Activated B cell treated with CpG ODN at 0.5 μM for 24 hours (primary cell): ENCODE results near the gene MLEC. TPM values are rescaled to one million over a fixed set of nuclear protein-coding genes. Genes with fewer than 3 reads are reported as not detected.

Experiments
- ATAC-seq: fragments of 200-7000 bp; cut with Tn5 transposase; one replicate; pipeline ENCODE4 v1.10.0; 2021; ENCODE audit warnings: low read depth, mild to moderate bottlenecking, moderate library complexity
- CTCF ChIA-PET: fragments of 350-600 bp; sonication (Branson Sonifier 250); formaldehyde crosslinking; loops from one replicate; lab custom pipeline; 2021; ENCODE audit warnings: antibody characterized with exemption; lab: Charles Lee
- POLR2A ChIA-PET: fragments of 350-600 bp; sonication (Branson Sonifier 250); formaldehyde crosslinking; loops from one replicate; lab custom pipeline; 2021; ENCODE audit warnings: antibody characterized with exemption; lab: Charles Lee
- DNase-seq: peaks from one replicate; pipeline ENCODE4 v3.0.0; 2022
- H3K27ac Mint-ChIP-seq: one replicate; pipeline ENCODE4 v1.8.0; 2020; ENCODE audit warnings: mixed read lengths
- H3K27me3 Mint-ChIP-seq: one replicate; pipeline ENCODE4 v1.8.0; 2021; ENCODE audit warnings: mixed read lengths
- H3K36me3 Mint-ChIP-seq: one replicate; pipeline ENCODE4 v1.8.0; 2021; ENCODE audit warnings: low read depth, mixed read lengths
- H3K4me1 Mint-ChIP-seq: one replicate; pipeline ENCODE4 v1.8.0; 2021; ENCODE audit warnings: mixed read lengths
- H3K4me3 Mint-ChIP-seq: one replicate; pipeline ENCODE4 v1.8.0; 2020; ENCODE audit warnings: mild to moderate bottlenecking, mixed read lengths
- H3K9me3 Mint-ChIP-seq: one replicate; pipeline ENCODE4 v1.8.0; 2020; ENCODE audit warnings: mixed read lengths
- intact Hi-C: fragments of 100-400 bp; cut with micrococcal nuclease; formaldehyde crosslinking; loops from one replicate; pipeline ENCODE4 v1.15.1; 2024
- total RNA-seq: library from RNA; stranded (reverse); gene quantifications from 2 replicates; pipeline ENCODE4 v1.2.3, GENCODE V29; 2022
- TF ChIP-seq, protein P1 (sequence below): fragments of 200-600 bp; IDR thresholded peaks from one replicate; pipeline ENCODE4 v1.8.0; 2022; ENCODE audit warnings: antibody characterized with exemption, mild to moderate bottlenecking

MLEC gene
- total RNA-seq, 1 donor from 2014 or later = 69.6 TPM

DNA sequence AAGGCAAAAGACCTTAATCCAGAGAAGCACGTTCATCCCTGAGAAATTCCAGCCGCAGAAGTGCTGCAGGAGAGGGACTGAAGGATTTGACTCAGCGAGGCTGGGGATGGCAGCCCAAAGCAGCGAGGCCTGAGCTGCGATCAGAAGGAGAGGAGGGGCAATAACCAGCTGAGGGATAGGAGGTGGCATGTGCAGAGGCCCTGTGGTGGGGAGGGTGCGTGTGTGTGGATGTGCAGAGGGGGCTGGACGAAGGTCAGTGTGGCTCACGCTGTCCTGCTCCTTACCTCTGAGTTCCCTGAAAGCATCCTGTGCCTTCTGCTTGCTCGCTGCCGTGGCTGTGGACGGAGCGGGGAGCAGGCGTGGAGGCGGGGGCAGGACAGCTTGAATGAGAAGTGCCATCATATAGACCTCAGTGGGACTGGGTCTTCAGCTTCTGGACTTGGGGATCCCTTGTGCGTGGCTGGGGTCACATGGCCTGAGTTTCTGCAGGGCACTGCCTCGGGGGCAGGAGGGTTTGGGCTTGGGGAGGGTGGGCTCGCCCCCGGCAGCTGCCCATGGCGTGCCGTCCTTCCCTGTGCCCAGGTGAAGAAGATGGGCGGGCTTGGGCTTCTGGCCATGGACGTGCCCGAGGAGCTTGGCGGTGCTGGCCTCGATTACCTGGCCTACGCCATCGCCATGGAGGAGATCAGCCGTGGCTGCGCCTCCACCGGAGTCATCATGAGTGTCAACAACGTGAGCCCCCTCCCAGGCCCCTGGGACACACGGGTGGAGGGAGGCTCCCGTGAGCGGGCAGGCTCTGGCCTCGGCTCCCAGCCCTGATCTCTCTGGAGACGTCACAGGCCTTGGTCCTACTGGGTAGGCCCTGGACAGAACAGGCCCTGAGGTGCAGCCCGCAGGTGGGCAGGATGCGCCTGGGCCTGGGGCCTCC lies 49.7 kb downstream of the MLEC start:
- POLR2A ChIA-PET = interaction anchor here (0.5 kb wide), 1 partner anchor 14 kb away, joined by 4 read pairs; no protein-coding TSS in a partner anchor
- no peaks in the 10 kb centered on the region for H3K9me3 Mint-ChIP-seq
- no peak for ATAC-seq
- intact Hi-C loops = no loop called here
- TF ChIP-seq, protein P1, sequence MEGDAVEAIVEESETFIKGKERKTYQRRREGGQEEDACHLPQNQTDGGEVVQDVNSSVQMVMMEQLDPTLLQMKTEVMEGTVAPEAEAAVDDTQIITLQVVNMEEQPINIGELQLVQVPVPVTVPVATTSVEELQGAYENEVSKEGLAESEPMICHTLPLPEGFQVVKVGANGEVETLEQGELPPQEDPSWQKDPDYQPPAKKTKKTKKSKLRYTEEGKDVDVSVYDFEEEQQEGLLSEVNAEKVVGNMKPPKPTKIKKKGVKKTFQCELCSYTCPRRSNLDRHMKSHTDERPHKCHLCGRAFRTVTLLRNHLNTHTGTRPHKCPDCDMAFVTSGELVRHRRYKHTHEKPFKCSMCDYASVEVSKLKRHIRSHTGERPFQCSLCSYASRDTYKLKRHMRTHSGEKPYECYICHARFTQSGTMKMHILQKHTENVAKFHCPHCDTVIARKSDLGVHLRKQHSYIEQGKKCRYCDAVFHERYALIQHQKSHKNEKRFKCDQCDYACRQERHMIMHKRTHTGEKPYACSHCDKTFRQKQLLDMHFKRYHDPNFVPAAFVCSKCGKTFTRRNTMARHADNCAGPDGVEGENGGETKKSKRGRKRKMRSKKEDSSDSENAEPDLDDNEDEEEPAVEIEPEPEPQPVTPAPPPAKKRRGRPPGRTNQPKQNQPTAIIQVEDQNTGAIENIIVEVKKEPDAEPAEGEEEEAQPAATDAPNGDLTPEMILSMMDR = no peak
- no peaks in the 10 kb centered on the region for H3K27me3 Mint-ChIP-seq
- H3K4me3 Mint-ChIP-seq = no peak overlapping the region
- no peaks in the 10 kb centered on the region for H3K36me3 Mint-ChIP-seq
- no peak for DNase-seq
- CTCF ChIA-PET = no interaction called here
- H3K4me1 Mint-ChIP-seq = no peaks in the 10 kb centered on the region
- no peak overlapping the region for H3K27ac Mint-ChIP-seq

DNA sequence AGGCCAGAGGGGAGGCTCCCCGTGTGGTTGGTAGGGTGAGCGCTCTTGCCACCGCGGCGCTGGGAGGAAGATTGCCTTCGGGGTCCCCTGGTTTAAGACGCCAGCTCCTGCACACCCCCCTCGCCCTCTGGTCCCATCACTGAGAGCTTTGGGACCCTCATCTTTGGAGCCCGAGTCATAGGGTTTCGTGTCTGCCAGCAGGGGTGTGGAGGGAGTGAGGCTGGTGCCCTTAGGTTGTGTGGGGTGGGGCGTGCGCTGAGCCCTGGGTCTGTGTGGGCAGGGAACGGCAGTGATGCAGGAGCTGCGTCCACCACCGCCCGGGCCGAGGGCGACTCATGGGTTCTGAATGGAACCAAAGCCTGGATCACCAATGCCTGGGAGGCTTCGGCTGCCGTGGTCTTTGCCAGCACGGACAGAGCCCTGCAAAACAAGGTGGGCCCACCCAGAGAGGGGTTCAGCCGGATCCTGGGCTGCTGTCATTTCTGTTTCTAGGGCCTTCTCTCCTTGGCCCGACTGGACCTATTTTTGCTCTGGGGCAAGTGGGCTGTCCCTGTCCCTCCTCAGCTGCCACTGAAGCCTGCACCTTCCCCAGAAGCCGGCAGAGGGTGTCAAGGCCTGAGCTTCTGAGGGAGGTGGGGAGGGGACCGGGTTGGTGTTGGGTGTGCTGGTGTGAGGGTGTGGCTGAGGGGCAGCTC lies 50.8 kb downstream of the MLEC start:
- Mint-ChIP-seq H3K27ac (no peak overlapping the region), H3K36me3 (no peaks in the 10 kb centered on the region), H3K9me3 (no peaks in the 10 kb centered on the region), H3K27me3 (no peaks in the 10 kb centered on the region), H3K4me1 (no peaks in the 10 kb centered on the region), H3K4me3 (no peak overlapping the region)
- ATAC-seq = no peak
- intact Hi-C loops = no loop called here
- DNase-seq = no peak
- ChIA-PET CTCF (no interaction called here), POLR2A (no interaction called here)
- TF ChIP-seq, protein P1 = no peak

DNA sequence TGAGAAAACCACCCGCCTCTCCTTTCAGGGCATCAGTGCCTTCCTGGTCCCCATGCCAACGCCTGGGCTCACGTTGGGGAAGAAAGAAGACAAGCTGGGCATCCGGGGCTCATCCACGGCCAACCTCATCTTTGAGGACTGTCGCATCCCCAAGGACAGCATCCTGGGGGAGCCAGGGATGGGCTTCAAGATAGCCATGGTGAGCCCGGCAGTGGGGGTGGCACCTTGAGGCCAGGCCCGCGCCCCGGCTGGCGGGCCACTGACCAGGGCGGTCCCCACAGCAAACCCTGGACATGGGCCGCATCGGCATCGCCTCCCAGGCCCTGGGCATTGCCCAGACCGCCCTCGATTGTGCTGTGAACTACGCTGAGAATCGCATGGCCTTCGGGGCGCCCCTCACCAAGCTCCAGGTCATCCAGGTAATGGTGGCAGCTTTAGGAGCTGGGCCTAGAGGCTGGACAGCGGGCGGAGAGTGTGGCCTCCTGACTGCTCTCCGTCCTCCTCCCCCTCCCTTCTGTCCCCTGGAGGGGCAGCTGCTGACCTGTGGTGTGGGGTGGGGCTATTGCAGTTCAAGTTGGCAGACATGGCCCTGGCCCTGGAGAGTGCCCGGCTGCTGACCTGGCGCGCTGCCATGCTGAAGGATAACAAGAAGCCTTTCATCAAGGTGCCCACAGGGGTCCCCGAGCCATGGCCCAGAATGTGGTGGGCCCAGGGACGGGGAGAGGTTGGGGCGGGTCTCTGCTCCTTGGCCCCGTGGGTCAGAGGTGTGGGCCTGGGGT lies 51.5 kb downstream of the MLEC start:
- no peaks in the 10 kb centered on the region for H3K36me3 Mint-ChIP-seq

DNA sequence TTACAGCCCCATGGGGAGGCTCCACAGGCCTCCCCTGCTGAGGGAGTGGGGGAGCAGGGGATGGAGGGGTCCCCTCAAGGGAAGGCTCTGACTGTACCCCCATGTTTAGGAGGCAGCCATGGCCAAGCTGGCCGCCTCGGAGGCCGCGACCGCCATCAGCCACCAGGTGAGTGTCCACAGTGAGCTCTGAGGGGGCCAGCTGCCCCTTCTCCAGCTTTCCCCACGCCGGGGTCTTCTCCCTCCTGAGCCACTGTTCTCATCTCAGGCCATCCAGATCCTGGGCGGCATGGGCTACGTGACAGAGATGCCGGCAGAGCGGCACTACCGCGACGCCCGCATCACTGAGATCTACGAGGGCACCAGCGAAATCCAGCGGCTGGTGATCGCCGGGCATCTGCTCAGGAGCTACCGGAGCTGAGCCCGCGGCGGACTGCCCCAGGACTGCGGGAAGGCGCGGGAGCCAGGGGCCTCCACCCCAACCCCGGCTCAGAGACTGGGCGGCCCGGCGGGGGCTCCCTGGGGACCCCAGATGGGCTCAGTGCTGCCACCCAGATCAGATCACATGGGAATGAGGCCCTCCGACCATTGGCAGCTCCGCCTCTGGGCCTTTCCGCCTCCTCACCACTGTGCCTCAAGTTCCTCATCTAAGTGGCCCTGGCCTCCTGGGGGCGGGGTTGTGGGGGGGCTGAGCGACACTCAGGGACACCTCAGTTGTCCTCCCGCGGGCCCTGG lies 52.2 kb downstream of the MLEC start:
- no peaks in the 10 kb centered on the region for H3K4me1 Mint-ChIP-seq

More for the DNA sequence above, 51.5 kb downstream of the MLEC start:
- ATAC-seq = no peak
- Mint-ChIP-seq H3K27ac (no peak overlapping the region), H3K9me3 (no peaks in the 10 kb centered on the region), H3K4me3 (no peak overlapping the region), H3K27me3 (no peaks in the 10 kb centered on the region), H3K4me1 (no peaks in the 10 kb centered on the region)
- CTCF ChIA-PET = no interaction called here
- TF ChIP-seq, protein P1 = no peak
- no peak for DNase-seq
- intact Hi-C loops = no loop called here
- POLR2A ChIA-PET = no interaction called here

More for the DNA sequence above, 52.2 kb downstream of the MLEC start:
- no peaks in the 10 kb centered on the region for H3K36me3 Mint-ChIP-seq
- no peaks in the 10 kb centered on the region for H3K27me3 Mint-ChIP-seq
- intact Hi-C loops = no loop called here
- DNase-seq = no peak
- POLR2A ChIA-PET = no interaction called here
- CTCF ChIA-PET = no interaction called here
- no peak overlapping the region for H3K4me3 Mint-ChIP-seq
- TF ChIP-seq, protein P1 = no peak
- H3K9me3 Mint-ChIP-seq = no peaks in the 10 kb centered on the region
- no peak for ATAC-seq
- no peak overlapping the region for H3K27ac Mint-ChIP-seq
